Spleen (tissue), 11 donors: Measurements from ENCODE around the gene DYNLRB1. TPM values are rescaled to one million over a fixed set of nuclear protein-coding genes. Genes with fewer than 3 reads are reported as not detected.

Source experiments
- DNase-seq: peaks from one replicate; pipeline ENCODE4 v3.0.0-alpha.2; 2020
- H3K27ac ChIP-seq, 8 donors: fragments of 200-600 bp; sonication (generic) in 7 of 8; 1 replicate in 4 of 8; 2 replicates in 4 of 8; pipeline versions ENCODE4 v1.5.0 to v1.8.0; 2016 to 2021; ENCODE audit warnings: inconsistent platforms in 4 of 8, mild to moderate bottlenecking in 4 of 8, moderate library complexity in 1 of 8
- H3K27me3 ChIP-seq, 7 donors: fragments of 200-600 bp; sonication (generic) in 6 of 7; replicated peaks in 1 of 7; 1 replicate in 4 of 7; 2 replicates in 3 of 7; pipeline versions ENCODE4 v1.5.0 to v1.8.0; 2016 to 2021; ENCODE audit warnings: inconsistent platforms in 3 of 7, mild to moderate bottlenecking in 1 of 7
- H3K36me3 ChIP-seq, 6 donors: fragments of 200-600 bp; sonication (generic) in 5 of 6; 1 replicate in 4 of 6; 2 replicates in 2 of 6; pipeline versions ENCODE4 v1.5.0 to v1.8.0; 2016 to 2021; ENCODE audit warnings: inconsistent platforms in 2 of 6
- H3K4me1 ChIP-seq, 6 donors: fragments of 200-600 bp; sonication (generic) in 5 of 6; 1 replicate in 3 of 6; 2 replicates in 3 of 6; pipeline versions ENCODE4 v1.5.0 to v1.8.0; 2016 to 2021; ENCODE audit warnings: inconsistent platforms in 3 of 6
- H3K4me3 ChIP-seq, 8 donors: fragments of 200-600 bp; sonication (generic) in 7 of 8; 1 replicate in 4 of 8; 2 replicates in 4 of 8; pipeline versions ENCODE4 v1.5.0 to v1.8.0; 2016 to 2021; ENCODE audit warnings: inconsistent platforms in 4 of 8, mild to moderate bottlenecking in 4 of 8, moderate library complexity in 2 of 8
- H3K9me3 ChIP-seq, 8 donors: fragments of 200-600 bp; sonication (generic) in 7 of 8; 1 replicate in 4 of 8; 2 replicates in 4 of 8; pipeline versions ENCODE4 v1.5.0 to v1.8.0; 2016 to 2021; ENCODE audit warnings: inconsistent platforms in 4 of 8
- POLR2A ChIP-seq, 3 donors: fragments of 450-650 bp; IDR thresholded peaks; one replicate each; pipeline ENCODE4 v1.5.1; 2017; ENCODE audit warnings: antibody characterized with exemption in 3 of 3, mild to moderate bottlenecking in 1 of 3
- POLR2AphosphoS5 ChIP-seq, 3 donors: sonication (generic); formaldehyde crosslinking; IDR thresholded peaks; one replicate each; pipeline ENCODE4 v1.5.1; 2017; ENCODE audit warnings: antibody characterized with exemption in 3 of 3
- WGBS, 5 donors: extraction: QIAGEN DNeasy Blood & Tissue Kit in 3 of 5; methylation state at CpG; one replicate each; pipeline versions ENCODE4 v1.1.5 to v1.1.7; 2013 to 2018; 5-methylcytosine and 5-hydroxymethylcytosine counted together
- intact Hi-C: fragments of 100-400 bp; cut with DNase I; formaldehyde crosslinking; loops from one replicate; pipeline ENCODE4 v1.15.0; 2023; ENCODE audit warnings: low total_unique reads
- polyA plus RNA-seq, 3 donors: library from polyadenylated mRNA; stranded (reverse); fragments of 200-250 nt; gene quantifications; one replicate each; pipeline ENCODE4 v1.2.1, GENCODE V29; 2013
- total RNA-seq, 7 donors: library from RNA; depleted of rRNA in 3 of 7; stranded (reverse); fragments of >200 nt in 3 of 7; fragmentation: NEBNext Ultra II Directional in 4 of 7; extraction: Animal tissue kit (Norgen Biotek cat#: 25700) in 4 of 7; gene quantifications; one replicate each; pipeline versions ENCODE4 v1.1.0 to v1.2.1, GENCODE V29; 2016 to 2021
- TF ChIP-seq, protein P1 (sequence below), 11 experiments: fragments of 200-600 bp in 7 of 11; fragments of 450-650 bp in 4 of 11; sonication (generic) in 4 of 11; IDR thresholded peaks in 8 of 11; conservative IDR thresholded peaks in 3 of 11; 1 replicate in 7 of 11; 2 replicates in 4 of 11; pipeline versions ENCODE4 v1.4.0 to v1.8.0; 2016 to 2021; ENCODE audit warnings: antibody characterized with exemption in 11 of 11, inconsistent platforms in 4 of 11, mild to moderate bottlenecking in 1 of 11
- donor health status: healthy with polysubstance abuse.
- donor health status: DM: no; HTN: no; CAD: no; lungs with moderate emphysema.
- donor health status: DM: no; HTN: no; CAD: no.
- donor health status: Bipolar disorder and iron deficiency.
- donor health status: healthy.
- donor health status: DM: no; HTN: no; CAD: no.
- donor health status: DM: yes; HTN: yes; CAD: no.

DYNLRB1 gene
- total and polyA plus RNA-seq, 10 donors: 72.0 to 209 (median 152) TPM

DNA sequence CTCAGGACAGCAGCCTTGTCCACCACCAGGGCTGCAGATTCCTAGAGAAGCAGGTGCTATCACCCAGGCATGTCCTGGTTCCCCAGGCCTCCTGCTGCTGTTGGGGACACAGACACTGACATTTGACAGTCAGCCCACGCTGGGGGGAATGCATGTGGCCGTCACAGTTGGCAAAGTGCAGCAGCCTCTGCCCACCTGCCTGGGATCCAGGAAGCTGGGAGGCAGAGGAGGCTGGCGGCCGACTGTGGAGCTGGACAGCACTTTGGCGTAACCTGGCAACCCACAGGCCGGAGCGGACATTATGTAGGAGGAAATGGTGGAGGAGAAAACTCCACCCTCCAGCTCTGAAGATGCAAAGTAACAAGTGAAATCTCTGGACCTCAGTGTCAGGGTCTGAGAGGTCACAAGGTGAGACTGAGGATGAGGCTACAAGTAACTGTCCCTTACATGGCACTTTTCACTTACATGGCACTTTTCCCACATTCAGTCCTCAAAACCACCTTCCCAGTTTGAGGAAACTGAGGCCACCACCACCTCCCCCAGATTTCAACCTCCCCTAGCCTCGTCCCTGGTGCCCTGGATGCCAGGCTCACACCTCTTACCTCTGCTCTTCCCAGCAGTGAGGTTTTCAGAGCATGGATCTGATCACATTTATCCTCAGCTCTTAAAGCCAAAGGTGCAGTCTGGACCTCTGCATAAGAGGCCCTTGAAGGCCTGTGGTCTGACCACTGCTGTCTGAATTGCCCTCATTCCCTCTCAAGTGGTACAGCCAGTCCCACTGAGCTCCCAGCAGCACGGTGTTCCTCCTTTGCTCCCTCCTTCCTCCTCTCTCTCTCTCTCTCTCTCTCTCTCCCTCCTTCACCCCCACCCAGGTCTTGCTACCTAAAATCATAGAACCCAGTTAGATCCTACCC is 51.0 kb downstream of the DYNLRB1 start:
- Histone ChIP-seq H3K36me3 (peaks cover 0 to 60% (median 4%) of the 10 kb centered on the region in 6 donors), H3K4me3 (no peak overlapping the region), H3K27me3 (no peaks in the 10 kb centered on the region), H3K4me1 (peaks cover 0 to 11% (median 4%) of the 10 kb centered on the region in 6 donors), H3K9me3 (no peaks in the 10 kb centered on the region), H3K27ac (no peak overlapping the region)
- TF ChIP-seq POLR2AphosphoS5 (IDR thresholded peaks at IDR 0.05) (no peak), POLR2A (IDR thresholded peaks at IDR 0.05) (no peak)
- TF ChIP-seq, protein P1, sequence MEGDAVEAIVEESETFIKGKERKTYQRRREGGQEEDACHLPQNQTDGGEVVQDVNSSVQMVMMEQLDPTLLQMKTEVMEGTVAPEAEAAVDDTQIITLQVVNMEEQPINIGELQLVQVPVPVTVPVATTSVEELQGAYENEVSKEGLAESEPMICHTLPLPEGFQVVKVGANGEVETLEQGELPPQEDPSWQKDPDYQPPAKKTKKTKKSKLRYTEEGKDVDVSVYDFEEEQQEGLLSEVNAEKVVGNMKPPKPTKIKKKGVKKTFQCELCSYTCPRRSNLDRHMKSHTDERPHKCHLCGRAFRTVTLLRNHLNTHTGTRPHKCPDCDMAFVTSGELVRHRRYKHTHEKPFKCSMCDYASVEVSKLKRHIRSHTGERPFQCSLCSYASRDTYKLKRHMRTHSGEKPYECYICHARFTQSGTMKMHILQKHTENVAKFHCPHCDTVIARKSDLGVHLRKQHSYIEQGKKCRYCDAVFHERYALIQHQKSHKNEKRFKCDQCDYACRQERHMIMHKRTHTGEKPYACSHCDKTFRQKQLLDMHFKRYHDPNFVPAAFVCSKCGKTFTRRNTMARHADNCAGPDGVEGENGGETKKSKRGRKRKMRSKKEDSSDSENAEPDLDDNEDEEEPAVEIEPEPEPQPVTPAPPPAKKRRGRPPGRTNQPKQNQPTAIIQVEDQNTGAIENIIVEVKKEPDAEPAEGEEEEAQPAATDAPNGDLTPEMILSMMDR (IDR thresholded peaks at IDR 0.05 in 8 of 11, conservative IDR thresholded peaks at IDR 0.05 in 3 of 11): no peak
- intact Hi-C loops: no loop called here
- DNase-seq: peak; percentile 68
- 86 to 94% (median 90%) methylated on average over 9 of the region's 9 CpGs for WGBS, 5 donors

DNA sequence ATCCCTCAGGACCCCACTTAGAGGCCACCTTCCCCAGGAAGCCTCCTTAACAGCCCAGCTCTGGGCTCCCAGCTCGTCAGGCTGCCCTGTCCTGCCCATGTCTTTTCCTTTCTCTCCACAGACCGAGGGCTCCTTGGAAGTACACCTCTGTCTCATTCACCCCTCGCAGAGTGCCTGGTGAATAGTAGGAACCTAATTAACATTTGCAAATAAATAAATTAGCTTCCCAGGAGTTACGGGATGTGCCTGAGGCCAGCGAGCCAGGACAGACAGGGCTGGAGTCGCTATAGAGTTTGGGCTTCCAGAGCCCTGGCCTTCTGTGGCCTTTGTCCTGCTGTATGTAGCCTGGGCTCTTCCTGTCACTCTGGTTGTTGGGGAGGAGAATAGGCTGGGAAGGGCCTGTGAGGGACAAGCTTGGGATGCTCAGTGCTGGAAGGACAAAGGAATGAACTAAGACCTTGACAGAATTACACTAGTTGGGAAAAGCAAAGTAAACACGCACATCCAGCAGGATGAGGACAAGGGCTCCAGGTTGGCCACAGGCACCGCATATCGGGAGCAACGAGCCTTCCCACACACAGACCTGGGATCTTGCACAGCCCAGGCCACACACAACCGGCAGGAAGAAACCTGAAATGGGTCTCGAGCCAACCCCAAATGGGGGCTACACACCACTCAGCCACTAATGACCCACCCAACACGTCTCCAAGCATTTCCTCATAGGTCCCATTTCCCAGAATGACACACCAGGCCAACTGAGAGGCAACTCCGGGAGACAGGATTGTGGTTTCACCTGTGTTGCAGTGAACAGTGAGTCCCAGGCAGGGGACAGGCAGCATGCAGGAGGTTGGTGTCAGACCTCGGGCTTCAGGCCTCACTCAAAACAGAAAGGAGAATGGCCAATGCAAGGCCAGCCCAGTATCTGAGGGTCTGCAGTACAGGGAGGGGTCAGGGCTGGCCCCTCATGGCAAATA is 52.0 kb downstream of the DYNLRB1 start:
- Histone ChIP-seq H3K36me3 (peaks cover 0 to 69% (median 6%) of the 10 kb centered on the region in 6 donors), H3K27me3 (no peaks in the 10 kb centered on the region), H3K4me3 (no peak overlapping the region), H3K4me1 (peaks cover 0 to 11% (median 4%) of the 10 kb centered on the region in 6 donors), H3K9me3 (no peaks in the 10 kb centered on the region), H3K27ac (no peak overlapping the region)
- TF ChIP-seq POLR2A (IDR thresholded peaks at IDR 0.05) (no peak), POLR2AphosphoS5 (IDR thresholded peaks at IDR 0.05) (no peak)
- TF ChIP-seq, protein P1 (IDR thresholded peaks at IDR 0.05 in 8 of 11, conservative IDR thresholded peaks at IDR 0.05 in 3 of 11): no peak
- DNase-seq: peak; percentile 56
- intact Hi-C loops: no loop called here
- 85 to 90% (median 89%) methylated on average over 14 to 15 of the region's 15 CpGs for WGBS, 5 donors

DNA sequence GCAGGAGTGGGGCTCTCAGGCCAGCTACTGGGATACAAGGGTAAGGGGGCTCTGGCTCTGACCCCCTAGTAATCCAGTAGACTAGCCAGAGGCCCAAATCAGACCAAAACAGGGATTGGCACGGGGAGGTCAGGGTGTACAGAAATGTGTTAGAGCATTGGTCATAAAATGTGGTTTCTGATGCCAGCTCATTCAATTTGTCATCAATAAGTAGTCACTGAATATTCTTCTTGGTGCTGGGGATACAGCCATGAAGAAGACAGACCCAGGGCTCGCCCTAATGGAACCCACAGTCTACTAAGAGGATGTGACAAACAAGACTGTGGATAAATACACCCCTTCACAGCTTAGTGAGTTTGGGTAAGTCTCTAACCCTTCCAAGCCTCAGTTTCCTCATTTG is 53.4 kb downstream of the DYNLRB1 start:
- H3K4me3 ChIP-seq: no peak overlapping the region
- H3K9me3 ChIP-seq: no peaks in the 10 kb centered on the region
- peaks cover 0 to 11% (median 4%) of the 10 kb centered on the region in 6 donors for H3K4me1 ChIP-seq
- WGBS, 5 donors: 83 to 98% (median 91%) methylated on average over 2 of the region's 2 CpGs
- TF ChIP-seq POLR2A (IDR thresholded peaks at IDR 0.05) (no peak), POLR2AphosphoS5 (IDR thresholded peaks at IDR 0.05) (no peak)
- TF ChIP-seq, protein P1 (IDR thresholded peaks at IDR 0.05 in 8 of 11, conservative IDR thresholded peaks at IDR 0.05 in 3 of 11): no peak
- intact Hi-C loops: no loop called here
- H3K36me3 ChIP-seq: peaks cover 0 to 80% (median 11%) of the 10 kb centered on the region in 6 donors
- no peak for DNase-seq
- H3K27ac ChIP-seq: no peak overlapping the region
- H3K27me3 ChIP-seq: no peaks in the 10 kb centered on the region
